DOHH2 (cell line): Measurements from ENCODE around the gene NCDN.

Source experiments
- CTCF ChIP-seq: fragments of 200-600 bp; sonication (generic); IDR thresholded peaks from one replicate; pipeline ENCODE4 v1.5.1; 2014; ENCODE audit warnings: antibody characterized with exemption, mild to moderate bottlenecking, low read depth, low read length; ENCODE audit not compliant: poor library complexity, severe bottlenecking
- EZH2phosphoT487 ChIP-seq: fragments of 200-600 bp; sonication (generic); IDR thresholded peaks from 2 replicates; pipeline ENCODE4 v1.6.1; 2017; ENCODE audit warnings: borderline replicate concordance, mild to moderate bottlenecking, antibody characterized with exemption, low read length, moderate library complexity, mixed read lengths

GRCh38 chr1:35539073-35539823, 18.4 kb upstream of the NCDN start:
- no peak for TF ChIP-seq CTCF
- TF ChIP-seq EZH2phosphoT487, result no peak
